ENCODE results near the gene ULBP3. TPM values are rescaled to one million over a fixed set of nuclear protein-coding genes. Genes with fewer than 3 reads are reported as not detected.

The ULBP3 gene
- total RNA-seq, 4 donors from 2014 or later = 2.4 to 31.7 (median 16.5) TPM

- 90 to 96% methylated on average over 4 to 6 of the region's 6 CpGs for WGBS, 2 donors
- Histone ChIP-seq H3K4me1 (no peaks in the 10 kb centered on the region), H3K4me3 (replicated peaks in 1 of 3) (no peak overlapping the region), H3K9me3 (no peaks in the 10 kb centered on the region), H3K27me3 (no peaks in the 10 kb centered on the region), H3K27ac (no peak overlapping the region), H3K36me3 (no peaks in the 10 kb centered on the region)
- no peak for DNase-seq
- intact Hi-C loops (cut with DNase I) = no loop called here
- no peak for TF ChIP-seq CTCF (IDR thresholded peaks at IDR 0.05)
- no peak for TF ChIP-seq POLR2A (IDR thresholded peaks at IDR 0.05)
Measured at GRCh38 chr6:150112233-150112632, 43.3 kb upstream of the ULBP3 start.

GRCh38 chr6:150102750-150103270 is 33.9 kb upstream of the ULBP3 start:
- intact Hi-C loops (cut with DNase I) = no loop called here
- Histone ChIP-seq H3K4me3 (replicated peaks in 1 of 3) (no peak overlapping the region), H3K27ac (no peak overlapping the region), H3K9me3 (no peaks in the 10 kb centered on the region), H3K36me3 (no peaks in the 10 kb centered on the region), H3K4me1 (no peaks in the 10 kb centered on the region), H3K27me3 (no peaks in the 10 kb centered on the region)
- 95 to 97% methylated on average over 4 of the region's 4 CpGs for WGBS, 2 donors
- no peak for DNase-seq
- TF ChIP-seq CTCF (IDR thresholded peaks at IDR 0.05) (no peak), POLR2A (IDR thresholded peaks at IDR 0.05) (no peak)

- no peak overlapping the region for H3K4me3 ChIP-seq (replicated peaks in 1 of 3)
- no peak for DNase-seq
- WGBS, 2 donors = 97 to 98% methylated on average over 19 of the region's 19 CpGs
- H3K27me3 ChIP-seq = no peaks in the 10 kb centered on the region
- no peaks in the 10 kb centered on the region for H3K36me3 ChIP-seq
- TF ChIP-seq CTCF (IDR thresholded peaks at IDR 0.05) (no peak), POLR2A (IDR thresholded peaks at IDR 0.05) (no peak)
- intact Hi-C loops (cut with DNase I) = no loop called here
- no peaks in the 10 kb centered on the region for H3K4me1 ChIP-seq
- no peak overlapping the region for H3K27ac ChIP-seq
- H3K9me3 ChIP-seq = no peaks in the 10 kb centered on the region
Measured at GRCh38 chr6:150100745-150101144, 31.8 kb upstream of the ULBP3 start.

- no peaks in the 10 kb centered on the region for H3K27me3 ChIP-seq
- H3K27ac ChIP-seq = no peak overlapping the region
- 94 to 97% methylated on average over 11 of the region's 11 CpGs for WGBS, 2 donors
- no peak for DNase-seq
- H3K9me3 ChIP-seq = no peaks in the 10 kb centered on the region
- no peak overlapping the region for H3K4me3 ChIP-seq (replicated peaks in 1 of 3)
- H3K36me3 ChIP-seq = no peaks in the 10 kb centered on the region
- intact Hi-C loops (cut with DNase I) = no loop called here
- H3K4me1 ChIP-seq = no peaks in the 10 kb centered on the region
- TF ChIP-seq CTCF (IDR thresholded peaks at IDR 0.05) (no peak), POLR2A (IDR thresholded peaks at IDR 0.05) (no peak)
Measured at GRCh38 chr6:150099953-150100352, 31.0 kb upstream of the ULBP3 start.

- whole genome bisulfite sequencing, 2 donors = 87 to 91% methylated on average over 8 of the region's 8 CpGs
- Histone ChIP-seq H3K36me3 (no peaks in the 10 kb centered on the region), H3K4me3 (replicated peaks in 1 of 3) (no peak overlapping the region), H3K4me1 (no peaks in the 10 kb centered on the region), H3K27me3 (no peaks in the 10 kb centered on the region), H3K9me3 (no peaks in the 10 kb centered on the region), H3K27ac (no peak overlapping the region)
- no peak for DNase-seq
- no peak for TF ChIP-seq POLR2A (IDR thresholded peaks at IDR 0.05)
- TF ChIP-seq CTCF (IDR thresholded peaks at IDR 0.05) = no peak
- intact Hi-C loops (cut with DNase I) = no loop called here
Measured at GRCh38 chr6:150099546-150099945, 30.6 kb upstream of the ULBP3 start.
